BJ (cell line): Measurements from ENCODE around the gene DLG2. TPM values are rescaled to one million over a fixed set of nuclear protein-coding genes. Genes with fewer than 3 reads are reported as not detected.

ENCODE experiments used
- CTCF ChIA-PET: fragments of 350-600 bp; formaldehyde crosslinking; extraction: SDS; loops from one replicate; lab custom pipeline; 2021; ENCODE audit warnings: antibody characterized with exemption, inconsistent platforms; lab: Yijun Ruan, JAX
- POLR2A ChIA-PET: fragments of 300-600 bp; sonication (Branson Sonifier 250); formaldehyde crosslinking; extraction: SDS; loops from one replicate; lab custom pipeline; 2021; ENCODE audit warnings: antibody characterized with exemption; lab: Charles Lee
- DNase-seq: peaks from one replicate; pipeline ENCODE4 v3.0.0-alpha.2; 2011; ENCODE audit warnings: low read depth
- H3K27me3 ChIP-seq: 2 replicates; pipeline ENCODE4 v1.6.0; 2011; ENCODE audit warnings: low read length; ENCODE audit not compliant: control insufficient read depth, insufficient read depth
- H3K36me3 ChIP-seq: 2 replicates; pipeline ENCODE4 v1.5.1; 2011; ENCODE audit warnings: low read length; ENCODE audit not compliant: control insufficient read depth, insufficient read depth
- H3K4me3 ChIP-seq: 2 replicates; pipeline ENCODE4 v1.5.1; 2011; ENCODE audit warnings: low read depth, mild to moderate bottlenecking, control low read depth, low read length
- CTCF ChIP-seq: IDR thresholded peaks from 2 replicates; pipeline ENCODE4 v1.5.1; 2011; ENCODE audit warnings: low read depth, mild to moderate bottlenecking, control low read depth, inconsistent platforms, low read length, moderate library complexity; ENCODE audit not compliant: insufficient read depth
- polyA plus RNA-seq: library from polyadenylated mRNA; depleted of rRNA; stranded (reverse); fragments of >200 nt; gene quantifications from 2 replicates; pipeline ENCODE4 v1.2.3, GENCODE V29; 2011

DLG2 gene
- polyA plus RNA-seq, 1 experiment: 0.28 TPM

- Histone ChIP-seq H3K4me3 (no peak overlapping the region), H3K27me3 (no peaks in the 10 kb centered on the region), H3K36me3 (no peaks in the 10 kb centered on the region)
- DNase-seq: no peak
- POLR2A ChIA-PET: no interaction called here
- TF ChIP-seq CTCF: no peak
- CTCF ChIA-PET: no interaction called here
Observed at GRCh38 chr11:83543706-83544439, 2083.3 kb downstream of the DLG2 start.

GRCh38 chr11:83542861-83543260 lies 2084.3 kb downstream of the DLG2 start:
- no peaks in the 10 kb centered on the region for H3K36me3 ChIP-seq
- H3K27me3 ChIP-seq: no peaks in the 10 kb centered on the region
- POLR2A ChIA-PET: no interaction called here
- TF ChIP-seq CTCF: no peak
- no peak overlapping the region for H3K4me3 ChIP-seq
- no peak for DNase-seq
- CTCF ChIA-PET: no interaction called here

GRCh38 chr11:83540728-83541127 lies 2086.4 kb downstream of the DLG2 start:
- DNase-seq: no peak
- no peak for TF ChIP-seq CTCF
- Histone ChIP-seq H3K36me3 (no peaks in the 10 kb centered on the region), H3K4me3 (no peak overlapping the region), H3K27me3 (no peaks in the 10 kb centered on the region)
- CTCF ChIA-PET: no interaction called here
- POLR2A ChIA-PET: no interaction called here

GRCh38 chr11:83540112-83540675 lies 2086.9 kb downstream of the DLG2 start:
- H3K4me3 ChIP-seq: no peak overlapping the region
- no peak for TF ChIP-seq CTCF
- ChIA-PET CTCF (no interaction called here), POLR2A (no interaction called here)
- no peaks in the 10 kb centered on the region for H3K27me3 ChIP-seq
- H3K36me3 ChIP-seq: no peaks in the 10 kb centered on the region
- no peak for DNase-seq

- POLR2A ChIA-PET: no interaction called here
Observed at GRCh38 chr11:83538286-83538685, 2088.9 kb downstream of the DLG2 start.

More at GRCh38 chr11:83538286-83538685, 2088.9 kb downstream of the DLG2 start:
- H3K27me3 ChIP-seq: no peaks in the 10 kb centered on the region
- no peaks in the 10 kb centered on the region for H3K36me3 ChIP-seq
- CTCF ChIA-PET: no interaction called here
- no peak for DNase-seq
- no peak overlapping the region for H3K4me3 ChIP-seq
- TF ChIP-seq CTCF: no peak
